NCI-H1092 treated with DMSO at 0.1 percent for 48 hours (cell line): ENCODE measurements around the gene CORO7.

Experiments used
- DNase-seq: peaks from one replicate; lab custom pipeline; 2025; lab: John Stamatoyannopoulos, UW

The CORO7 gene

DNA sequence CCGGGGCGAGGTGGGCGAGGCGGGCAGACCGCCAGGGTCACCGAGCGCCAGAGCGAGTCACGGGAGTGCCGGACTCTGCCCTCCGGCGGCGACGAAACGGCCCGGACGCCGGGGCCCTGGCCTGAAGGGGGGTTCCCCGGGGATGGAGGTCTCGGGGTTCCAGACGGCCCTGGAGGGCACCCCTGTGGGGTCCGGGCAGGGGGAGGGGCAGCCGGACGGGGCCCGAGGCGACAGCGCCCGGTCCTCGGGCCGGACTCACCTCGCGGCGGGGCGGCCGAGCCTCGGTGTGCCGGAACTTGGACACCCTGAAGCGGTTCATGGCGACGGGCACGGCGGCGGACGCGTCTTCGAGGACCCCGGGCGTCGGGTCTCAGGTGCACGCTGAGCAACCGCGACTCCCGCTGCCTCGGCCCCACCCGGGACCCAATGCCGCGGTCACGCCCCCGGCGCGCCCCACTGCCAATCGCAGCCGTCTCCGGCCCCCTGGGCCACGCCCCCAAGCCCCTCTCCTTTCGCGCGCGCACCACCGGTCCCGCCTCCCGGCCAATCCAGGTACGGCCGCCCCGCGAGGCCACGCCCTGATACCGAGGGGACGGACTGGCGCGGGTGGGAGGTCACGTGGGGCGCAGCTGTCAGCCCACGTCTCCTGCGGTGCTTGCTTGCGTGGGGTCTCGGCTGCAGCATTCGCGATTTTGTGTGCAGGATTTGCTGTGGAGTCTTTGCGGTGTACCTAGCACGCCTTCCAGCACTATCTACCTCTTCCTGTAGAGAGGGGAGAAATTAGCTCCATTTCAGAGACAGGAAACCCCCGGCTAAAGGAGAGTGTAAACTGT lies at the start of gene CORO7:
Gene CORO7 (minus strand): TSS at position 397 of the 833 bp plus-strand sequence. CDS start 78 bp downstream, at position 319.
- DNase-seq: peak; percentile 90

DNA sequence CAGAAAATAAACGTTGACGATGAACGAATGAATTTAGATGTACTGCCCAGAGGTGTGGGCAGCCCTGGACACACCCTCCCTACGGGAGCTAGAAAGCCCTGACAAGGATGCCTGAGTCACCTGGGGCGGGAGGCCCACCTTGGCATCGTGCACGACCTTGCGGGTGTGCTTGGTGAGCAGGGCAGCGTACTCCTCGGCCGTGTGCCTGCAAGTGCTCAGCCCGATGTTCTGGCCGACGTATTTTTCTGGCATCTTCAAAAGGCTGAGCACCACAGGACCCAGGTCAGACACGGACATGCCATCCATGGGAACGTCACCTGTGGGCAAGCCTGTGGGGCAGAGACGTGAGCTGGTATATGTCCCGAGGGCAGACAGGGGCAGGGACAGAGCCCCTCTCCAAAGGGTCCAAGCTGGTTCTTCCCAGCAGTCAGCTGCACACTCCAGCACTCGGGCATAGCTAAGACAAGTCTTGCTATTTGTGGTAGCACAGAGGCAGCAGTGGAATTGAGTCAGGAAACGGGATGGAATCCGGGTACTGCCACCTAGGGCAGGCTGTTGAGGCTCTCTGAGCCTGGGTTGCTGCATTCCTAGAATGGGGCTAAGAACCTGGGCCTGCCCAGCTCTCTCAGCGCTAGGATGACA lies 47.2 kb upstream of the CORO7 start:
- no peak for DNase-seq

DNA sequence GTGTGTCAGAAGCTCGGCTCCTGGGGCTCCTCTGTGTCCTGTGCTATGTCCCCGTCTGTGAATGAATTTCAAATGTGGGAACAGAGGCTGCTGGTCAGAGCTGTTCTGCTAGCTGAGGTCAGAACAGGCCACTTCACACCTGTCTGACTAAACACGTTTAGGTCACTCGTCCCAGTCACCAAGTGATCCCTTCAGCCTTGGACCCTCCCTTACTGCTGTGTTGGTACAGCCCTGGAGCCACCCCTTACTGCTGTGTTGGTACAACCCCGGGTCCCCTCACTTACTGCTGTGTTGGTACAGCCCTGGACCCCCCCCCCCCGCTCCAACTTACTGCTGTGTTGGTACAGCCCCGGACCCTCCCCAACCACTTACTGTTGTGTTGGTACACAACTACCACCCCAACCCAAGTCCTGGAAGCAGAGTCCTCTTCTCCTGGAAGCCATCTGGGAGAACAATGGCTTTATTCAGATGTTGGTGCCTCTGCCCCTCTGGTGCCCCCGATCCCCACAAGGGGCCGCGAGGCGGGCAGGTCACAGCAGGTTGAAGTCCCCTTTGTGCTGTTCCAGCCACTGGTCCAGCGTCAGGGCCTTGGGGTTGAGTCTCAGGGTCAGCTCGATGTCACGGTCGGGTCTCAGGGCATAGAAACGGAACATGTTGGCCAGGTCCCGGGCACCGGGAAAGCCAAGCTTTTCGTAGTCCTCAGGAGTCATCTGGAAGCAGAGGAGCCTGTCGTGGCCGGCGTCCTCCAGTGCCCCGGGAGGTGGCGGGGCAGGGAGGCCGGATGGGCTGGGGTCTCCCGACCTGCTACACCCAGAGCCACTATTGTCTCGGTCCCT lies 45.1 kb upstream of the CORO7 start:
- no peak for DNase-seq

DNA sequence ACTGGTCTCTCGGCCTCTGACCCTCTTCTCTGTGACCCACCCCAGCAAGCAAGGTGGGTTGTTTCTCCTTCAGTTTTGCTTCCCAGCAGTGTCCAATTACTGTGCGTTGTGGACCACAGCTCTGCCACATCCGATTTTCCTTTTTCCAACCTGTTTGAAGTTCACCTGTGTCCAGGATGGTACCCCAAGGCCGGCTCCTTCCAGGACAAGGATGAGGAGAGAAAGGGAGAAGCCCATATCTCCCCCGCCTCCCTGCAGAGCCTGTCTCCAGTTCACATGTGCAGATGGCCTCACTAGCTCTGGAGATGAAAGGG lies 44.5 kb upstream of the CORO7 start:
- no peak for DNase-seq

DNA sequence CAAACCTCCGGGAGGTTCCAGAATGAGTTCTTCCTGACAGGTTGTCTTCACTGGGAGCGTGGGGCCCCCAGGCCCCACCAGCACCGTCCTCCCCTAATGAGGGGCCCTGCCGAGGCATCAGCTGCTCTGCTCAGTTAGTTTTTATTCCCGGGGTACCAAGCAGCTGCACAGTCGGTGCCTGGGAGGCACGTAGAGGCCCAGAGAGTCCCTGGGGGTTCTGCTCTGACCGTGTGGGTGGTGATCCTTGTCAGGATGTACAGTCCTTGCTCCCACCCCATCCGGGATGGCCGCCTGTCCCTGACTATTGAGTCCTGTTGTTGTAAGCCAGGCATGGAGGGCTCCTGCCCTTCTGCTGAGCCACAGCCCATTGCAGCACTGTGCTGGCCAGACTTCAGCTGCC lies 39.6 kb upstream of the CORO7 start:
- DNase-seq: no peak

DNA sequence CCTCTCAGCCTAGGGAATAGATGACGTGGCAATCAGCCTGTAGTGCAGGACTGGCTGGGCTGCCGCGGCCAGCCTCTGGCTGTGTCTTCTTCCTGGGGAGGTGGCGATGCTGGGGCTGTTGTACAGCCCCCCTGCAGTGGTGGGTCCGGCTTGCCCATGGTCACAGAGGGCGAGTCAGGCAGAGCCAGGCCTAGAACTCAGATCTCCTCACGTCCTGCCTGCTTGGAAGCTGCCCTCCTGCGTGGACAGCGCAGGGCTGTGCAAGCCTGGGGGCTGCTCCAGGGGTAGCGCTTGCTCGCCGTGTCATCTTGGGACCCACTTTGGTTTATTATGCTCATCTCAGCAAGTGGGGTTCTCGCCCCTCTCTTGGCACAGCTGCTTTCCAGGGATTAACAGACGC lies 38.7 kb upstream of the CORO7 start:
- no peak for DNase-seq

DNA sequence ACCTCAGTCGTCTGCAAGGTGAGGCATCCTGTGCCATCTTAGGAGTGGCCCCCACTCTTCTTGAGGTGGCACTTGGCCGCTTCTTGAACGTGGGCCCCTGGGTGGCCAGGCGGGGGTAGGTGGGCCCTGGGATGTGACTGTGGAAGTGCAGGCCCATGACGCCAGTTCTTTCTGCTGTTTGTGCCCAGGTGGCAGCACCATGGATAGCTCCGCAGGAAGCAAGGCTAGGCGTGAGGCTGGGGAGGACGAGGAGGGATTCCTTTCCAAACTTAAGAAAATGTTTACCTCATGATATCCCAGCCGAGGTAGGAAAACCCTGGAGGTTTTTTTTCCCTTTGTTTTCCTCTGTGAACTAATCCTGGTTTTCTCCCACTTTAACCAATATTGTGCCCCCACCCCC lies 38.2 kb upstream of the CORO7 start:
- DNase-seq: no peak

DNA sequence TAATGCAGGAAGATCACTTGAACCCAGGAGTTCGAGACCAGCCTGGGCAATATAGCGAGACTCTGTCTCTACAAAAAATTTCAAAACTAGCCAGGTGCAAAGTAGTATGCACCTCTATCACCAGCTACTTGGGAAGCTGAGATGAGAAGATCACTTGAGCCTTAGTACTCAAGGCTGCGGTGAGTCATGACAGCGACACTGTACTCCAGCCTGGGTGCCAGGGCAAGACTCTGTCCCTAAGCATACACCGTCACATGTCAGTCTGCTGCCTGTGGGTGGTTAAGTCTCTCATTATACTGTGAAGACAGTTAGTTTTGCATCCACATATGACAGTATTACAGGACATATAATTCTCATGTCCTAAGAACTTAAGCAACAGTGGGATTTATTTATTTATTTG lies 36.3 kb upstream of the CORO7 start:
- no peak for DNase-seq

DNA sequence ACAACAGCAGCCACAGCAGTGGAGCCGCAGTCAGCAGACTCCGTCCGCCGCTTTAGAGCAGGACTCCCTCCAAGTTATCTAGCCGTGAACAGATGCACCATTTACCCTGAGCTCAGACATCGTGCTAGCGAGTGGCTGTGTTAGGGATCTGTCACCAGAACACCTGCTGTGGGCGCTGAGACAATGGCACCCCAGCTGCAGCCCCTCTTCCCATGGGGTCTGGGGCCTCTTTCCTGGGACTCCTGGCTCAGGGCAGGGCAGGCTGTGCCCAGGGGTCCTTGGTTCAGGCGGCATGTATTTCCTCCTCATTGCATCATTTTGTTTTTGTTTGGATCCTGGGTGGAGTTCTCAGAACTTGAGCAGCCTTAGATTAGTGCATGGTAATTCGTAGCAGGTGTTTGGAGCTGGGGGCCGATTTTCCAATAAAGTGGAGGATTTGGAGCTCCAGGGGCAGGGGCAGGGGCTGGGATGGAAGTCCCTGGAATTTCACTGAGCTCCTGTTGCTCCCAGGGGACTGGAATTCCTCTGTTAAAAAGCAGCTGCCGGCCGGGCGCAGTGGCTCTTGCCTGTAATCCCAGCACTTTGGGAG lies 34.6 kb upstream of the CORO7 start:
- no peak for DNase-seq

DNA sequence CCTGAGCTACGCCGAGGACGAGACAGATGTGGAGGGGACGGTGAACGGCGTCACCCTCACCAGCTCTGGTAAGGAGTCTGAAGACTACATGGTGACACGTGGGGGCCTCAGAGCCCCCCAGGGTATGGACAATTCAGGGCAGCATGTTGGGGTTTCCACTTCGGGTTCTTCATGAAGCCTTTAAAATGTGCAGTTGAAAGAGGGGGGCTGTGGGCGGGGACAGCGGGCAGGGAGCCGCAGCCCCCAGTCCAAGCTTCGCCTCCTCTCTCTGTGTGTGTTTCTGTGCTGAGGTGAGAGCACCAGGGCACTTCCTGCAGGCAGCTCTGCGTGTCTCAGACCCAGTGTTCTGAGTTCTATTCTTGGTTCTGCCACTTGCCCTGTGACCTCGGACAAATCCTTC lies 34.0 kb upstream of the CORO7 start:
- DNase-seq: no peak

DNA sequence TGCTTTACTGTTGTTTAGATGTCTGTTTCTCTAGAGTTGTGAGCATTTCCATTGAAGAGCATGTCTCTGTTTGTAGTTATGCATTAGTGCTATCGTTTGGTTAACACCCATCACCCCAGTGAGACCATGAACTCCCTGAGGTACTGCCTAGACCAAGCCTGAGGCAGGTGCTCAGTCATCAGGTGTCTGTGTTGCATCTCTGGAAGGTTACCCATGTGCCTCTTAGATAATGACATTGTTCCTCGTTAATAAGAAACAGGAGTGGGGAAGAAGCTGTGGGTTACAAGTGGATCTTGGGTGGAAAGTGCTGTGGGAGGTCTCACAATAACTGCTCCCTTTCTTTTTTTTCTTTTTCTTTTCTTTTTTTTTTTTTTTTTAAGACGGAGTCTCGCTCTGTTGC lies 27.6 kb upstream of the CORO7 start:
- no peak for DNase-seq

DNA sequence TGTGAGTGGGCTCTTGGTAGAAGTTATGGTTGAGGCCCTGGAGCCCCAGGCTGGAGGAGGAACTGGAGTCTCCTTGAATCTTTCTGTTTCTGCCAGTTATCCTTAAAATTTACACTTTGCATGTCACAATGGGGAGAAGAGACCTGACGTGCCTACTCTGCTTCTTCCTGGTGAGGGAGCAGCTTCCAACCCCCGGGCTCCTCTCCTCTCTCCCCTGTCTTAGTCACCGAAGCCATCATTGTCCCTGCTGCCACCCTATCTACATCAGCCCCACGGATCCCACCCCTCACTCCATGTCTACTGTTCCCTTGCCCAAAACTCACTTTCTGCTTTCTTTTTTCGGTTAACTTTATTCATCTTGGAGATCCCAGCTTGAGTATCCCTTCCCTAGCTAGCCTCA lies 26.9 kb upstream of the CORO7 start:
- no peak for DNase-seq

DNA sequence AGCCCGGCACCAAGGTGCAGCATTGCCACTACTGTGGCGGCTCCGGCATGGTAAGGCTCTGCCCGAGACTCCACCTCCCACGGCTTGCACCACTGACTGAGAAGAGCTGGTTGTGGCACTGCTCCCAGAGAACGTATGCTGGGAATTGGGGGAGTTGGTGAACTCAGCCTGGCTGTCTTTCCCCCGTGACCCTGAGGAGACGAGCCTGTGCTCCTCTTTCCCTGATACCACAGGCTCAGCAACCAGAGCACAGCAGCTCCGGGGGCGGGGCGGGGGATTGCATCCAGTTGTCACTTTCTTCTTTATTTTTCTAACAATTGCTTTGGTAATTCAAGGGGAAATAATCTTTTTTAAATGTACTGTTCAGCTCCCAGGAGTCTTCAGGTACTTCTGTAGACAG lies 26.0 kb upstream of the CORO7 start:
- DNase-seq: no peak

DNA sequence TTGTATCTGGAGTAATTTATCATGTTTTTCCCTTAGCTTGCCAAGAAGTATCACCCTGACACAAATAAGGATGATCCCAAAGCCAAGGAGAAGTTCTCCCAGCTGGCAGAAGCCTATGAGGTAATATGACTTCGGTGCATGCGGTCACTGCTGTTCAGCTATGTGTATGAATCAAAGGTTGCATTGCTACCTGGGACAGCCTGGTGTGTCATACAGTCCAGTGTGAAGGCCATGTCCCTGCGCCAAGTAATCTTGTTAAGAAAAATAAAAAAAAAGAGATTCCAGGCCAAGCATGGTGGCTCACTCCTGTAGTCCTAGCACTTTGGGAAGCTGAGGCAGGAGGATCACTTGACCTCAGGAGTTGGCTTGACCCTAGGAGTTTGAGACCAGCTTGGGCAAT lies 21.0 kb upstream of the CORO7 start:
- no peak for DNase-seq

DNA sequence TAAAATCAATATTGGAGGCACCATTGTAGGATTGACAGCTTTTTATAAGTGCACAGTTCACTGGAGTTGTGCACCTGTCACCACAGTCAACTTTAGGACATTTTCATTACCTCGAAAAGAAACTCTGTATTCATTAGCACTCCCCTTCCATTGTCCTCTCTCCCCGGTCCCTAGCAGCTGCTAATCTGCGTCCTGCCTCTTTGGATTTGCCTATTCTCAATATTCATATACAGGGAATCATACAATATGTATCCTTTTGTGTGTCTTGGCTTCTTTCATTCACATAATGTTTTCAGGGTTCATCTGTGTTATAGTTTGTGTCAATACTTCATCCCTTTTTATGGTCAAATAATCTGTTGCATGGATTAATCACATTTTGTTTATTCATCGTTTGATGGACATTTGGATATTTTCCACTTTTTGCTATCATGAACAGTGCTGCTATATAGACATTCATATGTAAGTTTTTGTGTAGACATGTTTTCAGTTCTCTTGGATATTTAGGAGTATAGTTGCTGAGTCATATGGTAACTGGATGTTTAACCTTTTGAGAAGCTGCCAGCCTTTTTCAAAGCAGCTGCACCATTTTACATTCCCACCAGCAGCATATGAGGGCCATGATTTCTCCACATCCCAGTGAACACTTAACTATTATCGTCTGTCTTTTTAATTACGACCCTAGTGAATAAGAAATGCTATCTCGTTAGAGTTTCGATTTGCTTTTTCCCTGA lies 19.1 kb upstream of the CORO7 start:
- DNase-seq: no peak

DNA sequence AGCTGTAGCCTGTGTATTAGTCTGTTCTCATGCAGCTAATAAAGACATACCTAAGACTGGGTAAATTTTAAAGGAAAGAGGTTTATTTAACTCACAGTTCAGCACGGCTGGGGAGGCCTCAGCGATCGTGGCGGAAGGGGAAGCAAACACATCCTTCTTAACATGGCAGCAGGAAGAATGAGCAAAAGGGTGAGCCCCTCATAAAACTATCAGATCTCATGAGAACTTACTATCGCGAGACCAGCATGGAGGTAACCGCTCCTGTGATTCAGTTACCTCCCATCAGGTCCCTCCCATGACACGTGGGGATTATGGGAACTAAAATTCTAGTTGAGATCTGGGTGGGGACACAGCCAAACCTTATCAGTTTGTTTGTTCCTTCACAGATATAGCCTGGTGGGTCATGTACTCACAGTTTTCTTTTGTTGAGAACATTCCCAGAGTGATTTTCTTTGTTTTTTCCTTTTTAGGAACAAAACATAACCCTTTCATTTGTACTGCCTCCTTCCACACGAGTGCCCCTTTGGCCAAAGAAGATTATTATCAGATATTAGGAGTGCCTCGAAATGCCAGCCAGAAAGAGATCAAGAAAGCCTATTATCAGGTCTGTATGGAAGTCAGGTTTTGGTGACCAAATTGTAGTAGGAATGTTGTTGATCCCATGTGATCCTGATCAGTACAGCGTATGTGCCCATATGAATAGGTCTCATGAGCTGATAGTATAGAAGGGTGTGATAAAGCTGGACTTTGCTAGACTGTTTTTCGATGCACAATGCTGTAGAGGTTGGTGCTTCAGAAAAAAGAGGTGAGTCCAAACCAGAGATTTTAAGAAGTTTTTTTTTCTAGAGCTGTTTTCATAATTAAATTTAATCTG lies 17.8 kb upstream of the CORO7 start:
- no peak for DNase-seq

DNA sequence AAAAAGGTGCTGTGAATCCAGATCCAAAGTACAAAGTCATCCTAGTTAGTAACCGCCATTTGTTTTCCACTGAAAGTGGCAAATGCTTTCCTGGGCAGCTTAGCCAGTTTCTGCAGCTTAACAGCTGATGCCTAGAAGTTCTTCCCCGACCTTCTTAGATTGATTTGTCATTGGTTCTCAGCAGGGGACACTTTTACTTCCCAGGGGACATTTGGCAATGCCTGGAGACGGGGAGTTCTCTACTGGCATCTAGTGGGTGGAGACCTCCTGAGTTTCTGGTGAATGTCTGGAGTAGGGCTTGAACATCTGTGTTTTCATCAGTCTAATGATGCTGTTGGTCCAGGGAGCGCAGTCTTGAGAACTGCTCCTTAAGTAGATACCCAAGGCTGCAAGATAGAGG lies 16.8 kb upstream of the CORO7 start:
- DNase-seq: no peak

DNA sequence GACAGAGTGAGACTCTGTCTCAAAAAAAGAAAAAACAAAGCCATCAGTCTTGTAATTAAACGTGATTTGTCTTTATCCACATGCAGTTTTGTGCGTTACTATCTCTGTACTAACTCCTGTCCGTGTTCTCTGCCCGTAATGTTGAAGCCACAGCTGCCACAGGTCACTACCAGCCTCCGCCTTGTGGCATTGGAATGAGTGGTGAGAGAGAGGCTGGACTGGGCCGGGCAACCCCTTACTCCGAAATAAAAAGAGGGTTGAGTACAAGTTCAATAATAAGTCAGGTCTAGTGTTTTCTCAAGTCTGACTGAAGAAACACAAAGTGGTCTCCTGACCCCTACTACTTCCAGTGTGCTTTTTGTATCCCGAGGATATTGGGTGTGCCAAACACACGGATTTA lies 14.6 kb upstream of the CORO7 start:
- DNase-seq: no peak

DNA sequence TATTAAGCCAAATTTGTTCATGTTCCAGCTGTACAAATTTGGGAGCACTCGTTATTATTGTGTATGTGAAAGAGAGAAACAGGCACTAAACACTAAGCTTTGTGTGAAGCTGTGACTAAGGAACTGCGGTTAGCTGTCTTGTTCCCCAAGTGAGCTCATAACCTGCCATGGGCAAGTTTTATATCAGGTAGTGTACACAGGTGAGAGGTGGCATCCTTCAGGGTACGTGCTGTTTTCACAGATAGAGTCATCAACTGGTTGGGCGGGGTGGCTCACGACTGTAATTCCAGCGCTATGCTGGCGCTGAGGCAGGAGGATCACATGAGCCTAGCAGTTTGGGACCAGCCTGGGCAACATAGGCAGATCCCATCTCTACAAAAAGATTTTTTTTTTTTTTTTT lies 12.1 kb upstream of the CORO7 start:
- DNase-seq: no peak

DNA sequence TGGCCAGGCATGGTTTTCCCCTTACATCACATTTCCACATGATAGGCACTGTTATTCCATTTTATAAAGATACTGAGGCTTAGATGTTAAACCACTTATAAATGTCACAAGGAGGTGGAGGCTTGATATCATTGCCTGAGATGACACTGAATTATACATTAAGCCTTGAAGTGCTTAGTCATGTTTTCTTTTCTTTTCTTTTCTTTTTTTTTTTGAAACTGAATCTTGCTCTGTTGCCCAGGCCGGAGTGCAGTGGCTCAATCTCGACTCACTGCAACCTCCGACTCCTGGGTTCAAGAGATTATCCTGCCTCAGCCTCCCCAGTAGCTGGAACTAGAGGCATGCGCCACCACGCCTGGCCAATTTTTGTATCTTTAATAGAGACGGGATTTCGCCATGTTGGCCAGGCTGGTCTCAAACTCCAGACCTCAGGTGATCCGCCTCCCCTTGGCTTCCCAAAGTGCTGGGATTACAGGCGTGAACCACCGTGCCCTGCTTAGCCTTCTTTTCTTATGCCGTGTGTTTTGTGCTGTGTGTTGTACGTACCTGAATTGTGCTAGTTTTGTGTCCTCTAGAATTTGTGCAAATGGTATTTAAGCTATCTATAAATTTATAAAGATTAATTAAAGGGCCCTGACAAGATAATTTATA lies 10.5 kb upstream of the CORO7 start:
- no peak for DNase-seq
